NB4 (cell line): ENCODE data around the gene ACP3.

Experiments
- DNase-seq: peaks from one replicate; pipeline ENCODE4 v3.0.0; 2010; ENCODE audit warnings: low read depth
- H3K4me3 ChIP-seq: one replicate; pipeline ENCODE4 v1.5.1; 2011; ENCODE audit warnings: mild to moderate bottlenecking, low read depth, low read length, moderate library complexity
- CTCF ChIP-seq: IDR thresholded peaks from one replicate; pipeline ENCODE4 v1.5.1; 2012; ENCODE audit warnings: low read depth, low read length
- MAX ChIP-seq: IDR thresholded peaks from 2 replicates; pipeline ENCODE4 v1.6.1; 2011; ENCODE audit warnings: low read depth, low read length
- MYC ChIP-seq: IDR thresholded peaks from 2 replicates; pipeline ENCODE4 v1.6.1; 2011; ENCODE audit warnings: low read depth, low read length
- POLR2A ChIP-seq: IDR thresholded peaks from 2 replicates; pipeline ENCODE4 v1.6.1; 2011; ENCODE audit warnings: mild to moderate bottlenecking; ENCODE audit not compliant: insufficient read length; ENCODE audit errors: extremely low read depth

ACP3 gene

GRCh38 chr3:132288357-132288756, 28.9 kb upstream of the ACP3 start:
- no peak for DNase-seq

GRCh38 chr3:132289316-132289715, 27.9 kb upstream of the ACP3 start:
- DNase-seq = no peak
- TF ChIP-seq POLR2A (no peak), CTCF (no peak), MAX (no peak), MYC (no peak)
- no peak overlapping the region for H3K4me3 ChIP-seq

More at GRCh38 chr3:132288357-132288756, 28.9 kb upstream of the ACP3 start:
- no peak for TF ChIP-seq MAX
- TF ChIP-seq CTCF = no peak
- TF ChIP-seq POLR2A = no peak
- TF ChIP-seq MYC = no peak
- H3K4me3 ChIP-seq = no peak overlapping the region

- H3K4me3 ChIP-seq = no peak overlapping the region
- peak; percentile 94 for DNase-seq
- peak; percentile 62; the same call in 1 of the 2 replicates for TF ChIP-seq MYC
- no peak for TF ChIP-seq CTCF
- peak; percentile 89 for TF ChIP-seq MAX
Measured at GRCh38 chr3:132290833-132291232, 26.4 kb upstream of the ACP3 start.

- no peak overlapping the region for H3K4me3 ChIP-seq
- TF ChIP-seq POLR2A = no peak
- no peak for TF ChIP-seq MYC
- no peak for TF ChIP-seq CTCF
- DNase-seq = no peak
Measured at GRCh38 chr3:132292042-132292441, 25.2 kb upstream of the ACP3 start.

- DNase-seq = peak; percentile 62
- H3K4me3 ChIP-seq = no peak overlapping the region
Measured at GRCh38 chr3:132293251-132293650, 24.0 kb upstream of the ACP3 start.

More at GRCh38 chr3:132293251-132293650, 24.0 kb upstream of the ACP3 start:
- TF ChIP-seq CTCF (no peak), MAX (no peak), MYC (no peak), POLR2A (no peak)
